ENCODE data around the gene HSD17B14.

HSD17B14 gene

GRCh38 chr19:48842789-48843162, 6.5 kb upstream of the HSD17B14 start:
- H3K4me3 ChIP-seq (ENCODE audit: low read length), result no peak overlapping the region
- WGBS, result 50% methylated on average over 2 of the region's 2 CpGs
- no peak overlapping the region for H3K9ac ChIP-seq (ENCODE audit: low read depth, low read length)
- no peaks in the 10 kb centered on the region for H3K4me1 ChIP-seq (ENCODE audit: insufficient read depth, low read length)
- no peak overlapping the region for H3K27ac ChIP-seq (ENCODE audit: low read depth, low read length)
- H3K27me3 ChIP-seq (ENCODE audit: insufficient read depth, low read length), result no peaks in the 10 kb centered on the region
- H3K36me3 ChIP-seq (ENCODE audit: insufficient read depth, low read length), result peaks cover 18% of the 10 kb centered on the region; the same call in 1 of the 2 replicates
- H3K9me3 ChIP-seq (ENCODE audit: insufficient read depth, low read depth, low read length), result no peaks in the 10 kb centered on the region

GRCh38 chr19:48841571-48841970, 5.3 kb upstream of the HSD17B14 start:
- H3K27ac ChIP-seq (ENCODE audit: low read depth, low read length), result no peak overlapping the region
- 95% methylated on average over 4 of the region's 6 CpGs for WGBS
- no peaks in the 10 kb centered on the region for H3K27me3 ChIP-seq (ENCODE audit: insufficient read depth, low read length)
- H3K4me1 ChIP-seq (ENCODE audit: insufficient read depth, low read length), result no peaks in the 10 kb centered on the region
- H3K4me3 ChIP-seq (ENCODE audit: low read length), result no peak overlapping the region
- H3K9me3 ChIP-seq (ENCODE audit: insufficient read depth, low read depth, low read length), result no peaks in the 10 kb centered on the region
- H3K36me3 ChIP-seq (ENCODE audit: insufficient read depth, low read length), result peaks cover 13% of the 10 kb centered on the region; the same call in 1 of the 2 replicates
- no peak overlapping the region for H3K9ac ChIP-seq (ENCODE audit: low read depth, low read length)

- Histone ChIP-seq H3K36me3 (ENCODE audit: insufficient read depth, low read length) (peaks cover 9% of the 10 kb centered on the region; the same call in 1 of the 2 replicates), H3K27ac (ENCODE audit: low read depth, low read length) (no peak overlapping the region), H3K4me3 (ENCODE audit: low read length) (no peak overlapping the region), H3K4me1 (ENCODE audit: insufficient read depth, low read length) (no peaks in the 10 kb centered on the region), H3K9ac (ENCODE audit: low read depth, low read length) (no peak overlapping the region), H3K27me3 (ENCODE audit: insufficient read depth, low read length) (no peaks in the 10 kb centered on the region), H3K9me3 (ENCODE audit: insufficient read depth, low read depth, low read length) (no peaks in the 10 kb centered on the region)
- WGBS, result 93% methylated on average over 16 of the region's 16 CpGs
Observed at GRCh38 chr19:48841047-48841446, 4.8 kb upstream of the HSD17B14 start.

- Histone ChIP-seq H3K4me1 (ENCODE audit: insufficient read depth, low read length) (no peaks in the 10 kb centered on the region), H3K27ac (ENCODE audit: low read depth, low read length) (no peak overlapping the region), H3K9me3 (ENCODE audit: insufficient read depth, low read depth, low read length) (no peaks in the 10 kb centered on the region), H3K9ac (ENCODE audit: low read depth, low read length) (no peak overlapping the region), H3K4me3 (ENCODE audit: low read length) (peak overlapping the region; percentile 59), H3K36me3 (ENCODE audit: insufficient read depth, low read length) (peaks cover 4% of the 10 kb centered on the region; the same call in 1 of the 2 replicates), H3K27me3 (ENCODE audit: insufficient read depth, low read length) (no peaks in the 10 kb centered on the region)
- 41% methylated on average over 9 of the region's 9 CpGs for WGBS
Observed at GRCh38 chr19:48837687-48838086, 1.4 kb upstream of the HSD17B14 start.

GRCh38 chr19:48837051-48837524, 797 bp upstream of the HSD17B14 start:
- WGBS, result under 1% methylated on average over 29 of the region's 29 CpGs
- H3K9ac ChIP-seq (ENCODE audit: low read depth, low read length), result peak overlapping the region; percentile 29; the same call in 1 of the 2 replicates
- peaks cover 8% of the 10 kb centered on the region; the same call in 1 of the 2 replicates for H3K36me3 ChIP-seq (ENCODE audit: insufficient read depth, low read length)
- peak overlapping the region; percentile 59 for H3K4me3 ChIP-seq (ENCODE audit: low read length)
- H3K9me3 ChIP-seq (ENCODE audit: insufficient read depth, low read depth, low read length), result no peaks in the 10 kb centered on the region
- peak overlapping the region; percentile 73; the same call in 1 of the 2 replicates for H3K27ac ChIP-seq (ENCODE audit: low read depth, low read length)
- H3K4me1 ChIP-seq (ENCODE audit: insufficient read depth, low read length), result no peaks in the 10 kb centered on the region
- H3K27me3 ChIP-seq (ENCODE audit: insufficient read depth, low read length), result no peaks in the 10 kb centered on the region

GRCh38 chr19:48835734-48836088, 580 bp downstream of the HSD17B14 start:
- Histone ChIP-seq H3K4me3 (ENCODE audit: low read length) (peak overlapping the region; percentile 59), H3K4me1 (ENCODE audit: insufficient read depth, low read length) (no peaks in the 10 kb centered on the region), H3K9ac (ENCODE audit: low read depth, low read length) (peak overlapping the region; percentile 47; the same call in 1 of the 2 replicates), H3K27ac (ENCODE audit: low read depth, low read length) (peak overlapping the region; percentile 72; the same call in 1 of the 2 replicates), H3K9me3 (ENCODE audit: insufficient read depth, low read depth, low read length) (no peaks in the 10 kb centered on the region), H3K36me3 (ENCODE audit: insufficient read depth, low read length) (peaks cover 15% of the 10 kb centered on the region), H3K27me3 (ENCODE audit: insufficient read depth, low read length) (no peaks in the 10 kb centered on the region)
- WGBS, result 2% methylated on average over 12 of the region's 12 CpGs

- no peaks in the 10 kb centered on the region for H3K4me1 ChIP-seq (ENCODE audit: insufficient read depth, low read length)
- 41% methylated on average over 5 of the region's 5 CpGs for WGBS
- no peaks in the 10 kb centered on the region for H3K9me3 ChIP-seq (ENCODE audit: insufficient read depth, low read depth, low read length)
- no peak overlapping the region for H3K4me3 ChIP-seq (ENCODE audit: low read length)
- no peak overlapping the region for H3K9ac ChIP-seq (ENCODE audit: low read depth, low read length)
- H3K27ac ChIP-seq (ENCODE audit: low read depth, low read length), result no peak overlapping the region
- H3K36me3 ChIP-seq (ENCODE audit: insufficient read depth, low read length), result peaks cover 15% of the 10 kb centered on the region
- no peaks in the 10 kb centered on the region for H3K27me3 ChIP-seq (ENCODE audit: insufficient read depth, low read length)
Observed at GRCh38 chr19:48833977-48834376, 2.3 kb downstream of the HSD17B14 start.

GRCh38 chr19:48833049-48833448, 3.2 kb downstream of the HSD17B14 start:
- H3K9ac ChIP-seq (ENCODE audit: low read depth, low read length), result no peak overlapping the region
- no peak overlapping the region for H3K4me3 ChIP-seq (ENCODE audit: low read length)
- 60% methylated on average over 5 of the region's 5 CpGs for WGBS
- no peaks in the 10 kb centered on the region for H3K27me3 ChIP-seq (ENCODE audit: insufficient read depth, low read length)
- no peaks in the 10 kb centered on the region for H3K4me1 ChIP-seq (ENCODE audit: insufficient read depth, low read length)
- H3K27ac ChIP-seq (ENCODE audit: low read depth, low read length), result no peak overlapping the region
- peaks cover 18% of the 10 kb centered on the region for H3K36me3 ChIP-seq (ENCODE audit: insufficient read depth, low read length)
- no peaks in the 10 kb centered on the region for H3K9me3 ChIP-seq (ENCODE audit: insufficient read depth, low read depth, low read length)

GRCh38 chr19:48830965-48831364, 5.3 kb downstream of the HSD17B14 start:
- no peaks in the 10 kb centered on the region for H3K4me1 ChIP-seq (ENCODE audit: insufficient read depth, low read length)
- no peak overlapping the region for H3K9ac ChIP-seq (ENCODE audit: low read depth, low read length)
- no peaks in the 10 kb centered on the region for H3K9me3 ChIP-seq (ENCODE audit: insufficient read depth, low read depth, low read length)
- peaks cover 22% of the 10 kb centered on the region for H3K36me3 ChIP-seq (ENCODE audit: insufficient read depth, low read length)
- 93% methylated on average over 4 of the region's 4 CpGs for WGBS
- no peaks in the 10 kb centered on the region for H3K27me3 ChIP-seq (ENCODE audit: insufficient read depth, low read length)
- no peak overlapping the region for H3K27ac ChIP-seq (ENCODE audit: low read depth, low read length)
- H3K4me3 ChIP-seq (ENCODE audit: low read length), result no peak overlapping the region

- Histone ChIP-seq H3K4me3 (ENCODE audit: low read length) (no peak overlapping the region), H3K4me1 (ENCODE audit: insufficient read depth, low read length) (no peaks in the 10 kb centered on the region), H3K9me3 (ENCODE audit: insufficient read depth, low read depth, low read length) (no peaks in the 10 kb centered on the region), H3K9ac (ENCODE audit: low read depth, low read length) (no peak overlapping the region), H3K27ac (ENCODE audit: low read depth, low read length) (no peak overlapping the region), H3K27me3 (ENCODE audit: insufficient read depth, low read length) (no peaks in the 10 kb centered on the region), H3K36me3 (ENCODE audit: insufficient read depth, low read length) (peaks cover 22% of the 10 kb centered on the region)
- 92% methylated on average over 9 of the region's 9 CpGs for WGBS
Observed at GRCh38 chr19:48830088-48830487, 6.2 kb downstream of the HSD17B14 start.

- H3K9me3 ChIP-seq (ENCODE audit: insufficient read depth, low read depth, low read length), result 0 out of 2 replicates have a peak, but pooled peaks cover 2% of the 10 kb centered on the region
- no peaks in the 10 kb centered on the region for H3K4me1 ChIP-seq (ENCODE audit: insufficient read depth, low read length)
- peaks cover 26% of the 10 kb centered on the region for H3K36me3 ChIP-seq (ENCODE audit: insufficient read depth, low read length)
- 86% methylated on average over 8 of the region's 8 CpGs for WGBS
- no peak overlapping the region for H3K27ac ChIP-seq (ENCODE audit: low read depth, low read length)
- H3K27me3 ChIP-seq (ENCODE audit: insufficient read depth, low read length), result no peaks in the 10 kb centered on the region
- no peak overlapping the region for H3K4me3 ChIP-seq (ENCODE audit: low read length)
- no peak overlapping the region for H3K9ac ChIP-seq (ENCODE audit: low read depth, low read length)
Observed at GRCh38 chr19:48826606-48827020, 9.7 kb downstream of the HSD17B14 start.

- Histone ChIP-seq H3K4me1 (ENCODE audit: insufficient read depth, low read length) (no peaks in the 10 kb centered on the region), H3K27me3 (ENCODE audit: insufficient read depth, low read length) (no peaks in the 10 kb centered on the region), H3K9ac (ENCODE audit: low read depth, low read length) (no peak overlapping the region), H3K27ac (ENCODE audit: low read depth, low read length) (no peak overlapping the region), H3K36me3 (ENCODE audit: insufficient read depth, low read length) (peaks cover 15% of the 10 kb centered on the region), H3K4me3 (ENCODE audit: low read length) (no peak overlapping the region), H3K9me3 (ENCODE audit: insufficient read depth, low read depth, low read length) (0 out of 2 replicates have a peak, but pooled peaks cover 2% of the 10 kb centered on the region)
- WGBS, result 91% methylated on average over 2 of the region's 2 CpGs
Observed at GRCh38 chr19:48822514-48822913, 13.8 kb downstream of the HSD17B14 start.
